Endodermal cell (in vitro differentiated cells): Measurements from ENCODE around the gene HIPK1. TPM values are rescaled to one million over a fixed set of nuclear protein-coding genes. Genes with fewer than 3 reads are reported as not detected.

Experiments used
- DNase-seq: peaks from one replicate; pipeline ENCODE4 v3.0.0-alpha.2; 2017
- H3K27ac ChIP-seq: 2 replicates; pipeline ENCODE4 v1.5.1; 2013; ENCODE audit warnings: mild to moderate bottlenecking, low read depth, low read length, moderate library complexity
- H3K27me3 ChIP-seq: 2 replicates; pipeline ENCODE4 v1.6.1; 2013; ENCODE audit warnings: mild to moderate bottlenecking, low read length, moderate library complexity; ENCODE audit not compliant: insufficient read depth, control insufficient read depth, poor library complexity, severe bottlenecking
- H3K36me3 ChIP-seq: 2 replicates; pipeline ENCODE4 v1.7.0; 2013; ENCODE audit warnings: mild to moderate bottlenecking, low read length, moderate library complexity; ENCODE audit not compliant: control insufficient read depth, insufficient read depth
- H3K4me1 ChIP-seq: one replicate; pipeline ENCODE4 v1.7.0; 2013; ENCODE audit warnings: low read length; ENCODE audit not compliant: control insufficient read depth, insufficient read depth
- H3K4me3 ChIP-seq: 2 replicates; pipeline ENCODE4 v1.5.1; 2013; ENCODE audit warnings: mild to moderate bottlenecking, low read length, moderate library complexity
- H3K9ac ChIP-seq: 2 replicates; pipeline ENCODE4 v1.6.1; 2013; ENCODE audit warnings: mild to moderate bottlenecking, low read length, moderate library complexity; ENCODE audit not compliant: poor library complexity, severe bottlenecking; ENCODE audit errors: extremely low read depth
- H3K9me3 ChIP-seq: 2 replicates; pipeline ENCODE4 v1.6.1; 2013; ENCODE audit warnings: mild to moderate bottlenecking, low read length, moderate library complexity; ENCODE audit not compliant: control insufficient read depth
- H3K27ac Mint-ChIP-seq: 2 replicates; pipeline ENCODE4 v1.8.0; 2020; ENCODE audit warnings: mixed read lengths
- H3K27me3 Mint-ChIP-seq: 2 replicates; pipeline ENCODE4 v1.8.0; 2021; ENCODE audit warnings: mild to moderate bottlenecking, mixed read lengths; ENCODE audit not compliant: insufficient read depth
- H3K36me3 Mint-ChIP-seq: 2 replicates; pipeline ENCODE4 v1.8.0; 2020; ENCODE audit warnings: low read depth, mixed read lengths
- H3K4me1 Mint-ChIP-seq: 2 replicates; pipeline ENCODE4 v1.8.0; 2020; ENCODE audit warnings: mixed read lengths
- H3K4me3 Mint-ChIP-seq: 2 replicates; pipeline ENCODE4 v1.8.0; 2020; ENCODE audit warnings: mild to moderate bottlenecking, moderate library complexity, mixed read lengths
- H3K9me3 Mint-ChIP-seq: 2 replicates; pipeline ENCODE4 v1.8.0; 2020; ENCODE audit warnings: mild to moderate bottlenecking, mixed read lengths
- WGBS, 2 experiments: methylation state at CpG; one replicate each; pipeline versions ENCODE4 v1.1.5 to v1.1.7; 2013; ENCODE audit warnings: missing lambda C conversion rate in 2 of 2, mixed read lengths in 1 of 2; ENCODE audit not compliant: insufficient coverage in 1 of 2, insufficient read length in 1 of 2; 5-methylcytosine and 5-hydroxymethylcytosine counted together
- total RNA-seq, 2 donors: library from RNA; stranded (reverse); fragmentation: NEBNext Ultra II Directional in 1 of 2; extraction: Animal tissue kit (Norgen Biotek cat#: 25700) in 1 of 2; gene quantifications; 2 replicates in 1 of 2; 3 replicates in 1 of 2; pipeline ENCODE4 v1.2.1, GENCODE V29; 2021
- TF ChIP-seq, protein P1 (sequence below): fragments of 200-600 bp; sonication (generic); conservative IDR thresholded peaks from 2 replicates; pipeline ENCODE4 v1.5.0; 2021; ENCODE audit warnings: antibody characterized with exemption, mild to moderate bottlenecking

The HIPK1 gene
- total RNA-seq, 2 donors from 2014 or later, result 71.4 to 79.2 TPM

DNA sequence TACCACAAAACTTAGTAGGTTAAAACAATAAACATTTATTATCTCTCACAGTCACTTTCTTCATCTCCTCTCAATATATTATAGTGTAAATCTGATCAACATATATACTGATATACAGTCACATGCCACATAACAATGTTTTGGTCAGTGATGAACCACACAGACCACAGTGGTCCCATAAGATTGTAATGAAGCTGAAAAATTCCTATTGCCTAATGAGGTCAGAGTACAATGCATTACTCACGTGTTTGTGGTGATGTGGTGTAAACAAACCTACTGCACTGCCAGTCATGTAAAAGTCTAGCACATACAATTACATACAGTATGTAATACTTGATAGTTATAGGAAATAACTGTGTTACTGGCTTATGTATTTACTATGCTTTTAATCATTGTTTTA lies 80.3 kb downstream of the HIPK1 start:
- Mint-ChIP-seq H3K27ac (no peak overlapping the region), H3K9me3 (peaks cover 15% of the 10 kb centered on the region), H3K36me3 (no peaks in the 10 kb centered on the region), H3K4me3 (no peak overlapping the region), H3K4me1 (no peaks in the 10 kb centered on the region), H3K27me3 (peaks cover 49% of the 10 kb centered on the region)
- 86% methylated on average over 1 of the region's 1 CpG; no CpG with 5 or more reads in 1 of the 2 experiments for WGBS, 2 experiments
- H3K9me3 ChIP-seq, result peaks cover 14% of the 10 kb centered on the region
- TF ChIP-seq, protein P1, sequence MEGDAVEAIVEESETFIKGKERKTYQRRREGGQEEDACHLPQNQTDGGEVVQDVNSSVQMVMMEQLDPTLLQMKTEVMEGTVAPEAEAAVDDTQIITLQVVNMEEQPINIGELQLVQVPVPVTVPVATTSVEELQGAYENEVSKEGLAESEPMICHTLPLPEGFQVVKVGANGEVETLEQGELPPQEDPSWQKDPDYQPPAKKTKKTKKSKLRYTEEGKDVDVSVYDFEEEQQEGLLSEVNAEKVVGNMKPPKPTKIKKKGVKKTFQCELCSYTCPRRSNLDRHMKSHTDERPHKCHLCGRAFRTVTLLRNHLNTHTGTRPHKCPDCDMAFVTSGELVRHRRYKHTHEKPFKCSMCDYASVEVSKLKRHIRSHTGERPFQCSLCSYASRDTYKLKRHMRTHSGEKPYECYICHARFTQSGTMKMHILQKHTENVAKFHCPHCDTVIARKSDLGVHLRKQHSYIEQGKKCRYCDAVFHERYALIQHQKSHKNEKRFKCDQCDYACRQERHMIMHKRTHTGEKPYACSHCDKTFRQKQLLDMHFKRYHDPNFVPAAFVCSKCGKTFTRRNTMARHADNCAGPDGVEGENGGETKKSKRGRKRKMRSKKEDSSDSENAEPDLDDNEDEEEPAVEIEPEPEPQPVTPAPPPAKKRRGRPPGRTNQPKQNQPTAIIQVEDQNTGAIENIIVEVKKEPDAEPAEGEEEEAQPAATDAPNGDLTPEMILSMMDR, result no peak
- no peak for DNase-seq
- no peaks in the 10 kb centered on the region for H3K4me1 ChIP-seq
- peaks cover 62% of the 10 kb centered on the region for H3K27me3 ChIP-seq
- no peak overlapping the region for H3K9ac ChIP-seq
- no peak overlapping the region for H3K27ac ChIP-seq
- no peaks in the 10 kb centered on the region for H3K36me3 ChIP-seq
- no peak overlapping the region for H3K4me3 ChIP-seq

DNA sequence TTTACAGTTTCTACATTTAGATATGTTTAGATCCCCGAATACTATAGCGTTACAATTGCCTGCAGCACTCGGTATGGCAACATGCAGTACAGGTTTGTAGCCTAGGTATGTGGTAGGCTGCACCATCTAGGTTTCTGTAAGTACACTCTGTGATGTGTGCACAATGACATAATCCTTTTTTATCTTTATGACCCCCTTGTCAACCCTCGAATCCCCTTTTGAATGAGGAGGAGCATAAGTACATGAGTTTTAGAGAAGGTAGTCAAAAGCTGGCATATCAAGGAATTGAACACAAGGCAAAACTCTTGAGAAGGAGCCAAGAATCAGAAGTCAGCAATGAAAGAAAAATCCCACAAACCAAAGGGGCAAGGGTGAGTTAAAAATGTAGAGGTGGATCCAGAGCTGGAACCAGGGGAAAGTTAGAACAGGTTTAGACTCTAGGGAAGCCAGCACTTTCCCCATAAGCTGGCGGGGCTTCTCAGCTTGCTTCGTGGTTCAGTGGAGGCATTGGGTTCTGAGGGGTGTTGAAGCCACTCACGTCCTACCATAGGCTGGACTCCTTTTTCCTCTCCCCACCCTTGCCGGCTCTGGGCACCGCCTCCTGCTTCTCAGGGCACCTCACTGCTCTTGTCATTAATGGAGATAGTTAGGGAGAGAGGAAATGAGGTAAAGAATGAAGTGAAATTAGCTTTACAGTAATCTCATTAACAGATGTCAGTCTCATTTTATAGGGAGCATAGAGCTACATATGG lies 81.5 kb downstream of the HIPK1 start:
- Histone ChIP-seq H3K27ac (no peak overlapping the region), H3K9ac (no peak overlapping the region), H3K4me1 (no peaks in the 10 kb centered on the region), H3K27me3 (peaks cover 67% of the 10 kb centered on the region), H3K9me3 (peaks cover 2% of the 10 kb centered on the region), H3K36me3 (no peaks in the 10 kb centered on the region), H3K4me3 (no peak overlapping the region)
- Mint-ChIP-seq H3K4me3 (no peak overlapping the region), H3K9me3 (peaks cover 4% of the 10 kb centered on the region), H3K4me1 (peaks cover 3% of the 10 kb centered on the region), H3K27me3 (peaks cover 41% of the 10 kb centered on the region), H3K27ac (no peak overlapping the region), H3K36me3 (no peaks in the 10 kb centered on the region)
- TF ChIP-seq, protein P1, result no peak
- DNase-seq, result peak; percentile 69
- 77 to 91% methylated on average over 4 to 9 of the region's 9 CpGs for WGBS, 2 experiments

DNA sequence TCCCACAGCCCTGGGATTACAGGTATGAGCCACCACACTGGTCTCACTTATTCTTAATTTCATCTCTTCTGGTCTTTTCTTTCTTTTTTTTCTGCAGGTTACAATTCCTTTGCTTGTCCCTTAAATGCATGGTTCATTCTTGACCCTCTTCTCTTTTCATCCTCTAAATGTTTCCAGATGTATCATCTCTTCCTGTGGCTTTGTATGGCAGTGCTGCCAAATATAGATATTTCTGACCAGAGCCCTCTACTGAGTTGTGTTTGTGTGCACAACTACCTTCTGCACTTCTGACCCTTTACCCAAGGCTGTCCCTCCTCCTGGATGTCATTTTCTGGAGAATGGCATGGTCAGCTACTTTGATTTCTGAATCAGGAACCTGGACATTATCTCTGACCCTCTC lies 82.7 kb downstream of the HIPK1 start:
- no peaks in the 10 kb centered on the region for H3K36me3 ChIP-seq
- Mint-ChIP-seq H3K36me3 (no peaks in the 10 kb centered on the region), H3K27ac (no peak overlapping the region), H3K9me3 (peaks cover under 1% of the 10 kb centered on the region), H3K4me3 (no peak overlapping the region), H3K27me3 (peaks cover 40% of the 10 kb centered on the region), H3K4me1 (peaks cover 3% of the 10 kb centered on the region)
- H3K4me1 ChIP-seq, result no peaks in the 10 kb centered on the region
- no peak overlapping the region for H3K4me3 ChIP-seq
- H3K27me3 ChIP-seq, result peaks cover 60% of the 10 kb centered on the region
- no peak overlapping the region for H3K9ac ChIP-seq
- no peak for DNase-seq
- H3K9me3 ChIP-seq, result no peaks in the 10 kb centered on the region
- H3K27ac ChIP-seq, result no peak overlapping the region
- TF ChIP-seq, protein P1, result no peak
